ENCODE results near the gene ITPR2. TPM values are rescaled to one million over a fixed set of nuclear protein-coding genes. Genes with fewer than 3 reads are reported as not detected.
A peak's percentile ranks its signal among the peaks of the same experiment; 100 is the strongest.
"Not testable (repeated sequence)": the region's sequence is repeated elsewhere in the genome, so short reads cannot be mapped to it uniquely, and the experiment has no call there.

Gene ITPR2
- total RNA-seq, 1 donor from 2014 or later, result 77.9 TPM

DNA sequence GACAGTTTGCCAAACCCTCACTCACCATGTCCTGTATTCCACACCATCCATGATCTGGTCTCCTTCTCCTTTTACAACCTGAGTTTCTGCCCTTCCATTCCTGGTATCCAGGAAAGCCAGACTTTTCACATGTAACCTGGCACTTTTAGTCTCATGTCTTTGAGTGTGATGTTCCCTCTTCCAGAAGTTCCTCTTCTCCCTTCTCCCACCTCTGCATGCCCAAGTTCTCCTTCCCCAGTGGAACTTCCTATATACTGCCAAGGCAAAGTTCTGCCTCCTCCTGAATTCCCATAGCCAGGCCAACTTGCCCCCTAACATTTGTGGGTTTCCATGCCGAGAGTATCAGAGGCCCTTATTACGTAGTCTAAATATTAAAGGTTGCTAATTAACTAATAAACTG lies 3.2 kb upstream of the ITPR2 start:
- peaks cover 5% of the 10 kb centered on the region for H3K9me3 Mint-ChIP-seq (ENCODE audit: unreplicated experiment)
- peaks cover 7% of the 10 kb centered on the region for H3K27me3 Mint-ChIP-seq (ENCODE audit: unreplicated experiment)
- H3K36me3 Mint-ChIP-seq (ENCODE audit: unreplicated experiment), result no peaks in the 10 kb centered on the region
- H3K27ac Mint-ChIP-seq (ENCODE audit: unreplicated experiment), result no peak overlapping the region
- peaks cover 4% of the 10 kb centered on the region for H3K4me1 Mint-ChIP-seq (ENCODE audit: low read depth, unreplicated experiment)
- TF ChIP-seq, protein P1, sequence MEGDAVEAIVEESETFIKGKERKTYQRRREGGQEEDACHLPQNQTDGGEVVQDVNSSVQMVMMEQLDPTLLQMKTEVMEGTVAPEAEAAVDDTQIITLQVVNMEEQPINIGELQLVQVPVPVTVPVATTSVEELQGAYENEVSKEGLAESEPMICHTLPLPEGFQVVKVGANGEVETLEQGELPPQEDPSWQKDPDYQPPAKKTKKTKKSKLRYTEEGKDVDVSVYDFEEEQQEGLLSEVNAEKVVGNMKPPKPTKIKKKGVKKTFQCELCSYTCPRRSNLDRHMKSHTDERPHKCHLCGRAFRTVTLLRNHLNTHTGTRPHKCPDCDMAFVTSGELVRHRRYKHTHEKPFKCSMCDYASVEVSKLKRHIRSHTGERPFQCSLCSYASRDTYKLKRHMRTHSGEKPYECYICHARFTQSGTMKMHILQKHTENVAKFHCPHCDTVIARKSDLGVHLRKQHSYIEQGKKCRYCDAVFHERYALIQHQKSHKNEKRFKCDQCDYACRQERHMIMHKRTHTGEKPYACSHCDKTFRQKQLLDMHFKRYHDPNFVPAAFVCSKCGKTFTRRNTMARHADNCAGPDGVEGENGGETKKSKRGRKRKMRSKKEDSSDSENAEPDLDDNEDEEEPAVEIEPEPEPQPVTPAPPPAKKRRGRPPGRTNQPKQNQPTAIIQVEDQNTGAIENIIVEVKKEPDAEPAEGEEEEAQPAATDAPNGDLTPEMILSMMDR (IDR thresholded peaks at IDR 0.05; ENCODE audit: partially characterized antibody, unreplicated experiment), result no peak
- no peak overlapping the region for H3K4me3 Mint-ChIP-seq (ENCODE audit: unreplicated experiment)
- DNase-seq, result no peak

DNA sequence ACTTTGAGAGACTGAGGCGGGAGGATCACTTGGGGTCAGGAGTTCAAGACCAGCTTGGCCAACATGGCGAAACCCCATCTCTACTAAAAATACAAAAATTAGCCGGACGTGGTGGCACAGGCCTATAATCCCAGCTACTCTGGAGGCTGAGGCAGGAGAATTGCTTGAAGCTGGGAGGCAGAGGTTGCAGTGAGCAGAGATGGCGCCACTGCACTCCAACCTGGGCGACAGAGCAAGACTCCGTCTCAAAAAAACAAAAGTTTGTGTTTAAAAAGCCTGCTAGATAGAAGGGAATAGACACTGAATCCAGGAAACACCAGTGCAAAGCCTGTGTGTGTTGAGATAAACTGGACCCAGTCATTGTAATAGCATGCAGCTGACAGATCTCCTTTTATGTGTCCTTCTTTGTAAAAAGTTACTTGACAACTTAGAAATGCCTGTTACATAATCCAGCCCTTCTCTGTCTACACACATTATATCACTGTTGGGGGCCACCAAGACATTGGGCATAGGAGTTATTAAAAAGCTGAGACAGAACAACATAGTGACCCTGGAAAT lies 1.6 kb upstream of the ITPR2 start:
- not testable (repeated sequence) for H3K36me3 Mint-ChIP-seq (ENCODE audit: unreplicated experiment); H3K9me3 Mint-ChIP-seq (ENCODE audit: unreplicated experiment); H3K27ac Mint-ChIP-seq (ENCODE audit: unreplicated experiment); H3K27me3 Mint-ChIP-seq (ENCODE audit: unreplicated experiment); H3K4me3 Mint-ChIP-seq (ENCODE audit: unreplicated experiment); H3K4me1 Mint-ChIP-seq (ENCODE audit: low read depth, unreplicated experiment); DNase-seq

DNA sequence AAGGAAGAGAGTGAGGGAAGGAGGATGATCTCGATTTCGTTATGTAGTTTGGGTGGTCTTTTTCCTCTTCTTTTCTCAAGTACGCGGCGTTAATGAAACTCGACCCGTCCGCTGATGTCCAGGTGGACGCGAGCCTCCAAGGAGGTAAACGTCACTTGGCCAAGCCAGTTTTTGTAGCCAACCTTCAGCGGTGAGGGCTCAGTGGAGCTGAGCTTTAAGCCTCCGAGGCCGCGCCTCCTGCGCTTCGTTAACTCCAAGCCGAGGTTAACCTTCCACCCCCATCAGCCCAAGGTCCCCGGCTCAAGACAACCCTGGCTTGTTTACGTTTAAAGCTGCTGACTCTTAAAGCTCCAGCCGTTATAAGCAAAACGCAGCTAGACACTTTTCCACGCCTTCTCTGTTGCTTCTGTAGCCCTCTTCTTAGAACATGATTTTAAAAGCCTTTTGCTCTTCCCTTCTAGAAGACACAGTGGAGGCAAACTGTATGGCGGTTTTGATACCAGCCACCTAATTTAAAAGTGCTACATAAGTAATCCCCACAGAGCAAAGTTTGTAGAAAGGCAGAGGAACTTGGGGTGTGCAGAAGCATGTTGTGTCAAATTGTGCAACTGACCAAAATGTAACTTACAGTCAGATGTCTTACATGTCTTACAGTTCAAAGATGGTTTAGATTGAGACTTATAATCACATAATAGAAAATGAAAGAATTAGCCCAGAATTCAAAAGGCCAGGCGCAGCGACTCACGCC lies 923 bp upstream of the ITPR2 start:
- Mint-ChIP-seq H3K27me3 (ENCODE audit: unreplicated experiment) (peaks cover 7% of the 10 kb centered on the region), H3K9me3 (ENCODE audit: unreplicated experiment) (peaks cover 5% of the 10 kb centered on the region), H3K36me3 (ENCODE audit: unreplicated experiment) (no peaks in the 10 kb centered on the region), H3K4me1 (ENCODE audit: low read depth, unreplicated experiment) (peaks cover 13% of the 10 kb centered on the region), H3K4me3 (ENCODE audit: unreplicated experiment) (peak overlapping the region; percentile 98), H3K27ac (ENCODE audit: unreplicated experiment) (peak overlapping the region; percentile 86)
- TF ChIP-seq, protein P1 (IDR thresholded peaks at IDR 0.05; ENCODE audit: partially characterized antibody, unreplicated experiment), result no peak
- peak; percentile 45 for DNase-seq

DNA sequence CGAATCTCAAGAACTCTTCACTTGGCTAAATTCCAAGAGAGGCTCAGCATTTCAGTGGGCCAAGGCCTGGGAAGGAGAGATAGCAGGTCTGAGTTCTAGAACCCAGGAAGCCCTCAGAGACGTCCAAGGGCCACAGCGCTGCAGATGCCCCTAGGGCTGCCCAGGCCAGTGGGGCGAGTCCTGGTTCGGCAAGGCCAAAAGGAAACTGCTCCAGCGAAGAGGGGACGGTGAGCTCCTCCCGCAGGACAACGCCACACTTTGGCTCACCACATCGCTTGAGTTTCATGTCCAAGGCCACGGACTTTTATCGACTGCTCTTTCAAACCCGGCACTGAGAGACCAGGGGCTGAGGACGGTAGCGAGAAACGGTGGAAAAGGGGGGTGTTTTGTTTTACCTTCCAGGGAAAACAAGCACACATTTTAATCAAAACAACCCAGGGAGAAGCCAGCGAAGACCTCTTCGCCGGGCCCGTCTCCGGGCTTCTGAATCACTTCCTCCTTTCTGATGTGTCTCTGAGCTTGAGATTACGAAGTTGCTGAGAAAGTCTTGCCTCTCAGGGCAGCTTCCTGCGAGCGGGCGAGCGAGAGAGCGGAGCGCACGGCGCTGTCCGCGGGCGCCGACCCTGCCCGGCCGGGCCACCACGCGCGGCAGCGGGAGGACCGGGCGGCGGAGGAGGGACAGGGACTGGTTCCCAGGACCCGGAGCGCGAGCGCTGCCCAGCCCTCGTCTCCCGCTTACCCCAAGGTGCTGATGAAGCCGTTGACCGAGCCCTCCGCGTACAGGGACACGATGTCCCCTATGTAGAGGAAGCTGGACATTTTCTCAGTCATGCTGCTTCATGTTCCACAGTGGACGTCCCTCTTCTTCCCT lies 808 bp downstream of the ITPR2 start:
- peak; percentile 65 for DNase-seq
- peaks cover 10% of the 10 kb centered on the region for H3K27me3 Mint-ChIP-seq (ENCODE audit: unreplicated experiment)
- TF ChIP-seq, protein P1 (IDR thresholded peaks at IDR 0.05; ENCODE audit: partially characterized antibody, unreplicated experiment), result no peak
- peak overlapping the region; percentile 98 for H3K4me3 Mint-ChIP-seq (ENCODE audit: unreplicated experiment)
- H3K9me3 Mint-ChIP-seq (ENCODE audit: unreplicated experiment), result peaks cover 7% of the 10 kb centered on the region
- peaks cover 27% of the 10 kb centered on the region for H3K4me1 Mint-ChIP-seq (ENCODE audit: low read depth, unreplicated experiment)
- H3K36me3 Mint-ChIP-seq (ENCODE audit: unreplicated experiment), result no peaks in the 10 kb centered on the region
- H3K27ac Mint-ChIP-seq (ENCODE audit: unreplicated experiment), result peak overlapping the region; percentile 62

DNA sequence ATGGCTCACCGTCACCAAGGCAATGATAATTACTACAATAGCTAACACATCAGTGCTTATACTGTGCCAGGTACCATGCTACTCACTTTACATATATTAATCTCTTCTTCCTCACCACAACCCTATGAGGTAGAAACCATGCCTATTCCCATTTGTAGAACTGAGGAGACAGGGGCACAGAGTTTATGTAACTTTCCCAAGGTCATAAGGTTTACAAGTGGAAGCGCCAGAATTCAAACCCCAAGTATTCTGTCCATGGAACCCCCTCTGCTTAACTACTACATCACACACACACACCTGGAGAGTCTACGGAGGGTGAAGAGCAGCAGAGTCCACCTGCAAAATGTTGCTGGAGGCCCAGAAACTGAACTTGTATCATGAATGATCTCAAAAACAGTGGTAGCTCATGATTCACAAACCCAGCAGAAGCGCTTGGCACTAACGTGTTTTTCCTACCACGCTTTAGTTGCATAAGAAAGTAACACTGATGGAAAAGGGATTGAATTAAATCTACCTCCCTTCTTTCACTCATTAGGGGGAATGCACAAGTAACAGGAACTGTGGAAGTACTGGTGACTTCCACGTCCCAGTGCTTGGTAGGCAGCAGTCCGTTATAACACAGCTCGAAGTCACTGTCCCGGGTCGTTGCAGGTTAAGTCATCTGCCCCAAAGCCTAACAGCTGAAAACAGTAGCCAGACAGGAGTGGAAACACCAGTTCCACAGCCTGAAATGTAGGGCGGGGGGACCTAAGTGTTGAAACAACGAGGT lies 2.0 kb downstream of the ITPR2 start:
- Mint-ChIP-seq H3K27ac (ENCODE audit: unreplicated experiment) (no peak overlapping the region), H3K9me3 (ENCODE audit: unreplicated experiment) (peaks cover 7% of the 10 kb centered on the region), H3K36me3 (ENCODE audit: unreplicated experiment) (no peaks in the 10 kb centered on the region), H3K27me3 (ENCODE audit: unreplicated experiment) (peaks cover 10% of the 10 kb centered on the region), H3K4me3 (ENCODE audit: unreplicated experiment) (peak overlapping the region; percentile 83), H3K4me1 (ENCODE audit: low read depth, unreplicated experiment) (peaks cover 34% of the 10 kb centered on the region)
- TF ChIP-seq, protein P1 (IDR thresholded peaks at IDR 0.05; ENCODE audit: partially characterized antibody, unreplicated experiment), result no peak
- no peak for DNase-seq

Measured in glutamatergic neuron (in vitro differentiated cells).